ENCODE results near the gene SPRYD7.
"Not testable (repeated sequence)": the region's sequence is repeated elsewhere in the genome, so short reads cannot be mapped to it uniquely, and the experiment has no call there.

The SPRYD7 gene, protein sequence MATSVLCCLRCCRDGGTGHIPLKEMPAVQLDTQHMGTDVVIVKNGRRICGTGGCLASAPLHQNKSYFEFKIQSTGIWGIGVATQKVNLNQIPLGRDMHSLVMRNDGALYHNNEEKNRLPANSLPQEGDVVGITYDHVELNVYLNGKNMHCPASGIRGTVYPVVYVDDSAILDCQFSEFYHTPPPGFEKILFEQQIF

DNA sequence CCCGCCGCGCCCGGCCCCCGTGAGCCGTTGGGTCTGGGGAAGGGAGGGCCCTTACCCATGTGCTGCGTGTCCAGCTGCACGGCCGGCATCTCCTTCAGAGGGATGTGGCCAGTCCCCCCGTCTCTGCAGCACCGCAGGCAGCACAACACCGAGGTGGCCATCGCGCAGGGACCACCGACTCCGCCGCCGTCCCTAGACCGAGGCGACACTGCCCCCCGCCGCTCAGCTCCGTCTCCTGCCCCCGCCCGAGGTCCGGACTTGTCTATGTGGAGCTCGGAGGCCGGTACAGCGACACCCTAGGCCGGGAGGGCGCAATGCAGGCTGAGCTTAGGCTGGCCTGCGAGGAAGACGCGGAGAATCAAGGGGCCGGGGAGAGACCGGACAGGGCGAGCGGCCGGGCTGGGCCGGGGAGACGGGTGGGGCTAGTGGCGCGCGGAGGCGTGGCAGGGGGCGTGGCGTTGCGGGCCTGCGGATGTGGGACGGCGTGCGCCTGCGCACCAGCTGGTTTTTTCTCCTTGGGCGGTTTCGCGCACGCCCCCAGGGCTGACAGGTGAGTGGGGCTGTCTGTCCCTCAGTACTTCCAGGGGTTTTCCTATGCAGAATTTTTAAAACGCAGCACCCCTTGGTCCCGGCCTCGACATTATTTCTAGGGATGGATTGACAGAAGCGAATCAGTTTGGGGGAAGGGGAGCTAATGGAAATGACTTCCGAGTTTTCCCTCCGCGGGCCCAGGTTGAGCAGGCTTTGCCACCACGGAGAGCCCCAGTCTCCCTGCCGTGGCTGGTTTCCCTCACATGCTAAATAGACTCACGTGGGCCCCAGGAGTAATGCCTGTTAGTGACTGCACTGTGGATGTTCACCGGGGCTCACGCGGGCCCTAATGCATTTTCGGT is at the start of gene SPRYD7:
Gene SPRYD7 (minus strand): TSS at position 266 of the 893 bp plus-strand sequence. CDS start 105 bp downstream, at position 161.
- DNase-seq = peak; percentile 96 to 98

DNA sequence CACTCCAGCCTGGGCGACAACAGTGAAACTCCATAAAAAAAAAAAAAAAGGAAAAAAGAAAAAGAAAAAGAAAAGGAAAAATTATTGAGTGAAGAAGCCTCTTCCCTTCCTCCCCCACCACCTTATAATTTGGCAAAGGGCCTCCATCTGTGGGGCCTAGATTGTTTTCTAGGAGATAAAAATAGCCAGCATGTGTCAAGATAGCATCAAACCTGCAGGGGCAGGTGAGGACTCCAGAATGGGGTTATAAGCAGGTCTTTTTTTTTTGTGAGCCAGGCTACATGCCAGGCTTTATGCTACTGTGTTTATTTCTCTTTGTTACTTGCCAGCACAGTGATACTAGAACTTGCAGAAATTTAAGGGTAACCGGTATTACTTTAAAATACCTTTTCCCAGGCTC is 49.0 kb upstream of the SPRYD7 start:
- no peak for DNase-seq

DNA sequence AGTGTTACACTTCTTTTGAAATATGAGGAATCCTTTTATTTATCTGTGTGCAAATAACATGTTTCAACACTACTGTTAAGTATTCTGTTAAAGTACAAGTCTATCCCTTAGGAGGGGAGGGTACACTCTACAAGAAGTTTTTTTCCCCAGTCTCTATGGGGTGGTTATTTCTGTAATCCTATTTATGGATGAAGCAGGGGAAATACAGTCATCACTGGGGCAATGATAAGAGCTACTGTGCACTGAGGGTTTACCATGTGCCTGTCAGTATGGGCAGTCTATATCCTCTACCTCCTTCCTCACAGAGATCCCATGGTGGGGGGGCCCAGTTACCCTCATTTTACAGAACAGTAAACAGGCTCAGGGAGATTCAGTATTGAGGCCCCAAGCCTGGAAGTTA is 44.1 kb upstream of the SPRYD7 start:
- no peak for DNase-seq

DNA sequence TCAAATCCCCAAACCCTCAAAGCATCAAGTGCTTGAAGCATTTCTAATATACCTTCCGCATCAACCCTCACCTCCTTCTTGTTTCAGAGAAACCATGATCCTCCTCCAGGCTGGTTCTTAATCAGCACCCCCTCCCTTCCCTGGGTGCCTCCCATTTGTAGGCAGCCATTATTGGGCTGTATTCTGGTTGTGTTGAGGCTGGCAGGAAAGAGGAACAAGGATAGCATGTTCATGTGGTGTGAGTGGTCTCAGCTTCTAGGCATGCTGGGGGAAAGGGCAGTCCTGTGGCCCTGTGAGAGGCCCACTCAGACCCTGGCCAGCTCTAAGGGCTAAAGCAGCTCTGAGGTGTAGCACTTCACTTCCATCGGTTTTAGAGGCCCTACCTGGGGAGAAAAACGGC is 41.9 kb upstream of the SPRYD7 start:
- no peak for DNase-seq

DNA sequence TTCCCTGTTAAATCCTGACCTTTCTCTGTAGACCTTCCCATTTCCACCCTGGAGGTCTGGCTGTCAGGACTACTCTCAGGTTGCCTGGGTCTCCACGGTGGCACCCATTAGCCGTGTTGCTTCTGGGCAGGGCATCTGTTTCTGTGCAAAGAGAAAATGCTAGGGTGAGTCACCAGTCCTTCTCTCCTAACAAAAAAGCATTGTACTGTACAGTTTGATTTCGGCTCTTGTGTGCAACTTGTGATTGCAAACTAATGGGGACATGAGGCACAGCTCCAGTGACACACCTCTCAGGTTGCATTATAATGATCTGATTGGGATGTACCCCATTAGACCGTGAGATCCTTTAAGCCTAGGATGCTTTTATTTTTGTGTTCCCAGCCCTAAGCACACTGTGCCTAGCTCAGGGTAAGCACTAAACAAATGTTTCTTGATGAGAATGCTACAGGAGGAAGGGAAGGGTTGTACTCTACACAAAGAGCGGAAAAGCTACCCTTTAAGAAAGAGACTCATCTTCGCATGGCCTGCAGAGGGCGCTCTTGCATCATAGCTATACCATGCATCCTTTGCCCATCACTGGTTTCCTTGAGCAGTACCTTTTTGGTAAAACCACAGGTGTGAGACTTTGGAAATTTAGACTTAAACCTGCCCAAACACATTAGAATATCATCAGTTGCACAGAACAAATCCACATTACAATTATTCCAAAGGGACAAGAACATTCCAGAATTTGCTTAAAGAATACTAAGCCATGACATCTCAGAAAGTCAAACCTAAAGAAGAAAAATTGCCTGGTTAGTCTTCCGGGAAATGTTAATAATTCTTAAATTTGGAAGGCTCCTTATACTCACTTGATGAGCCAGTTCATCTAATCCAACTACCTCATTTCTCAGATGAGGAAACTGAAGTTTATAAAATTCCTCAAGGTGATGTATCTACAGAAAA is 40.4 kb upstream of the SPRYD7 start:
- peak; percentile 75 to 77 for DNase-seq

DNA sequence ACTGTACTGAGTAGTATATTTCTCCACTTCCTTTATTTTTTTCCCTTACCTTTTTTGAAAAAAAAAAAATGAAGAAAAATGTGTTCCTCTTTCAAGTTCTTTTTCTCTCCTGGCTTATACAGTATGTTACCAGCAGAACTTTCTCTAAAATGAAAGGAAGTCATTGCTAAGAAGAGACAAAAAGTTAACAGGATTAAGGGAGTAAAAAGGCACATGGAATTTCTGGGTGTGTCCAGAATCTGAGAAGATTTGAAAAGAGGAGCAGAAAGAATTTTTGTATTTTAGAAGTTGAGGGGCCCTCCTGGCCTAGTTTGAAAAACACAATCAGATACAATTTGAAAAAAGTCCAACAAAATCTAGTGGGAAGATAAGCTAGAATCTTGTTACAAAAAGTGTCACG is 39.7 kb upstream of the SPRYD7 start:
- DNase-seq = no peak

DNA sequence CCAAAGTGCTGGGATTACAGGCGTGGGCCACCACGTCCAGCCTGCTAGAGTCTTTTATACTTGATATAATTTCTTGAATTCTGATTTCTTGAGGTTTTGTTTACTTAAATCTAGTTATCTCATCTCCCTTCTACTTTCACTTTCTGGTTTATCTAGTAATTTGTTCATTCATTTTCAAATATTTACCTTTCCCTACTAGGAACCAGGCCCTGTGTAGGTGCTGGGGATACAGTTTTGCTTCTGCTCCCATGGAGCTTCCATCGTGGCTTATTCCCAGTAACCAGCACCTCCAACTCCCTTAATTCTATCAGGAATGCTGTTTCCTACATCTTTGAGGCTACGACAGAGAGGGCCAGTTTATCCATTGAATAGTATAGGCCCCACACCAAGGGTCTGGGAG is 36.6 kb upstream of the SPRYD7 start:
- DNase-seq = no peak

DNA sequence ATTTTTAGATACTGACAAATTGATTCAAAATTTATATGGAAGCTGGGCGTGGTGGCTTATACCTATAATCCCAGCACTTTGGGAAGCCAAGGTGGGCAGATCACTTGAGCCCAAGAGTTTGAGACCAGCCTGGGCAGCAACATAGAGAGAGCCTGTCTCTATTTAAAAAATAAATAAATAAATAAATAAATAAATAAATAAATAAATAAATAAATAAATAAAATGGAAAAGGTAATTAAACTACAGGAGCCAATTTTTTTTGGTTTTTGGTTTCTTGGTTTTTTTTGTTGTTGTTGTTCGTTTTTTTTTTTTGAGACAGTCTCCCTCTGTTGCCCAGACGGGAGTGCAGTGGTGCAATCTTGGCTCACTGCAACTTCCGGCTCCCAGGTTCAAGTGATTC is 31.3 kb upstream of the SPRYD7 start:
- DNase-seq = no peak

DNA sequence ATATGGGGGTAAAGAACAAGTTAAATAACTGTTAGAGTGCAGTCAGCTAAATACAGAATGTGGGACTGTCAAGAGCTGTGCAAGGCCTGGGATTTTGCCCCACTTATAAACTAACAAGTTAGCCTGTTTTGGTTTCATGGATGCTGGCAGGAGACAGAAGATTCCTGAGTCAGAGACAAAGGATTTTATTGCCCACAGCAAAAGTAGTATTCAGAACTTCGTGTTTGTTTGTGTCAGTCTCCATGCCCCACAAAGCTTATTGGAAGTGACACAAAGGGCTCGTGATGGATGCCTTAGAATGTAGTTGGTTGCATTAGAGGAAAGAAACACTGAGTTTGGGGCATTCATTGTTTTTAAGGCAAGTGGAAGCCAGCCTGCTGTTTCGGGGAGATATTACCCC is 22.2 kb upstream of the SPRYD7 start:
- no peak for DNase-seq

DNA sequence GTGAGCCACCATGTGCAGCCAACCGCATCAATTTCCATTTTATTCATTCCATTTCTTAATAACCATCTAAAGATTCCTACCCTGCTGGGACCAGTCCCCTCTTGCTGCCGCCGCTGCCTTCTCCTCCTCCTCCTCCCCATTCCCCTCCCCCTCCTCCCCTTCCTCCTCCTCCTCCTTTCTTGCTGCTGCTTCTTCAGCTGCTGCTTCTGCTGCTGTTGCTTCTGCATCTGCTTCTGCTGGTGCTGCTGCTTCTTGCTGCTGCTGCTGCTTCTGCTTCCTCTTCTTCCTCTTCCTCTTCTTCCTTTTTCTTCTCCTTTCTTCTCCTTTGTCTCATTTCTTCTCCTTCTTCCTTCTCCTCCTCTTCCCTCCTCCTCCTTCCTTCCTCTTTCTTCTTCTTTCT is 20.0 kb upstream of the SPRYD7 start:
- no peak for DNase-seq

DNA sequence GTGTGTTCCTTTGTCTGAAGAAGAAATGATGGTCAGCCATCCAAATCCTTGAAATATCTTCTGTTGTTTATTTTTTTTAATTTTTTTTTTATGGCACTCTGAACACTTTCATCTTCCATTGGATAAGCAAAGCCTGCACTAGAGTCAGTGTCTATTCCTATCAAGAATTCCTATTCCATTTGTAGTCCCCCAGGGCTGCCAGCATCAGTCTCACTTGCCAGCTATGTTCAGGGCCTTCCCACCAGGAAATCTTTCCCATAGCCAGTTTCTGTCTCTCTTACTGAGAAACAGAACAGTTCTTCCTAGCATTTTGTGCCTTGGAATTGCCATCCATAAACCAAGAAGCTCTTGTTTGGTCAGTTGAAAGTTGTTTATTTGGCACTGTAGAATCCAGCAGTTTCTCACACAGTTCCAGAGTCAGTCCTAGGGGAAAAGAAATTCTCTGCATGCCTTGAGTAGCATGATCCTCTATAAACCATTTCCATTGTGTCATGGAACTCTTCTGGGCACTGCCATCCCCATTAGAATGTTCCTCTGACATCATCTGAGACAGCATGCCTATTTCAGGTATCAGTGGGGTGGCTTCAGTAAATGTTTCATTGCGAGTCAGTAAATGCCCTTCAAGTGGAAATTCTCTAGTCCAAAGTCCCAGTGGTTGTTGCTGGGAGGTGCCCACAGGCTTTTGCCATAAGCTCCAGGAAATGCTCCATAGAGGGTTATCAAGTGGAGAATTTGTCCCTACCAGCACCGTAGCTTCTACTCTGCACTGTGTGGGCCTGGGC is 18.7 kb upstream of the SPRYD7 start:
- no peak for DNase-seq

DNA sequence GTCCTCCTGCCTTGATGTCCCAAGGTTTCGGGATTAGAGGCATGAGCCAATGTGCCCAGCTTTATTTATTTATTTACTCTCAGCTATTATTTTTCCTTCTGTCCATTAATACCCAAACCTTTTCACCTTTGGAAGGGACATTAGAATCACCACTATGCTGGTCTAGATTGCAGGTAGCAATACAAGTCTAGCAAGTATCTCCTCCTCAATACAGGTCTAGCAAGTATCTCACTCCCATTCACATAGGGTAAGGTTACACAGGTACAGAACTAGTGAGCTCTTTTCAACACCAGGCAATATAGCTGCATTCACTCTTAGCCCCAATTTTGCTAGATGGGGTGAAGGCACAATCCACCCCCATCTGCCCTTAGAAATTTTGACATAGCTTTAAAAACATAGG is 17.4 kb upstream of the SPRYD7 start:
- no peak for DNase-seq

DNA sequence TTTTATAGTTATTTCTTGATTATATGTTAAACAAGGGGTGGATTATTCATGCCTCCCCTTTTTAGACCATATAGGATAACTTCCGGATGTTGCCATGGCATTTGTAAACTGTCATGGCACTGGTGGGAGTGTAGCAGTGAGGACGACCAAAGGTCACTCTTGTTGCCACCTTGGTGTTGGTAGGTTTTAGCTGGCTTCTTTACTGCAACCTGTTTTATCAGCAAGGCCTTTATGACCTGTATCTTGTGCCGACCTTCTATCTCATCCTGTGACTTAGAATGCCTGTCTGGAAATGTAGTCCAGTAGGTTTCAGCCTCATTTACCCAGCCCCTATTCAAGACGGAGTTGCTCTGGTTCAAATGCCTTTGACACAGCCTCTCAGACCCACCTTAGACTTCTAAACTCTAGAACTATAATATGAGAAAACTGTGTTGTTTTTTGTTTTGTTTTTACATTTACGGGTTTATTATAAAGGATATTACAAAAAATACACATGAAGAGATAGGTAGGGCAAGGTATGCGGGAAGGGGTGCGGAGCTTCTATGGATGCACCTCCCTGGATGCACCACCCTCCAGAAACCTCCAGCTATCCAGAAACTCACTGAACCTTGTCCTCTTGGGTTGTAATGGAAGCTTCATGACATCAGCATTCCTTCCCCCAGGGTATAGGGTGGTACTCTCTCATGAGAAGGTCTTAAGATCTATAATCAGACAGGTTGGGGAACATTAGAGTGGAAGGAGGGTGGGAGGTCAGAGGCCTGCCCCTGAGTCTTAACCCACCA is 15.8 kb upstream of the SPRYD7 start:
- no peak for DNase-seq

DNA sequence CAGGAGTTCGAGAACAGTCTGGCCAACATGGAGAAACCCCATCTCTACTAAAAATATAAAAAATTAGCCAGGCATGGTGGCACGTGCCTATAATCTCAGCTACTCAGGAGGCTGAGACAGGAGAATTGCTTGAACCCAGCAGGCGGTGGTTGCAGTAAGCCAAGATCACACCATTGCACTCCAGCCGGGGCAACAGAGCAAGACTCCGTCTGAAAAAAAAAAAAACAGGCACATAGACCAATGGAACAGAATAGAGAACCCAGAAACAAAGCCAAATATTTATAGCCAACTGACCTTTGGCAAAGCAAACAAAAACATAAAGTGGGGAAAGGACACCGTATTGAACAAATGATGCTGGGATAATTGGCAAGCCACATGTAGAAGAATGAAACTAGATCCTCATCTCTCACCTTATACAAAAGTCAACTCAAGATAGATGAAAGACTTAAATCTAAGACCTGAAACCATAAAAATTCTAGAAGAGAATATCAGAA is 12.7 kb upstream of the SPRYD7 start:
- not testable (repeated sequence) for DNase-seq

DNA sequence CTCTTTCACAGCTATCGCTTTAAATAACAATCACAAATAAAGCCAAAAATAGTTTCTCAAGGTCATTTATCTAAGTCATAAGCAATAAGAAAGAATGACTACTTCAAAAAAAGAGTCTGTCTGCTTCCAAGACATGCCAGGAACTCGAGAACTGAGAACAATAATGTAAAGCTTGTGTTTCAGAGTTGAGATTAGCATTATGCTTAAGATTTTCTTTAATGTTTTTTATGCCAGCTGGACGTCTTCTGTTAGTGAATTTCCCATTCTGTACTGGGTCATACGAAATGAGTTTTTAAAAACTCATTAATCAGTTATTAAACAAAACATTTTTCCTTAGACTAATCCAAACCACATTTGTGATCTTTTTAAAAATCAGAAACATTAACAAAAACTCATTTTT is 3.2 kb upstream of the SPRYD7 start:
- no peak for DNase-seq

DNA sequence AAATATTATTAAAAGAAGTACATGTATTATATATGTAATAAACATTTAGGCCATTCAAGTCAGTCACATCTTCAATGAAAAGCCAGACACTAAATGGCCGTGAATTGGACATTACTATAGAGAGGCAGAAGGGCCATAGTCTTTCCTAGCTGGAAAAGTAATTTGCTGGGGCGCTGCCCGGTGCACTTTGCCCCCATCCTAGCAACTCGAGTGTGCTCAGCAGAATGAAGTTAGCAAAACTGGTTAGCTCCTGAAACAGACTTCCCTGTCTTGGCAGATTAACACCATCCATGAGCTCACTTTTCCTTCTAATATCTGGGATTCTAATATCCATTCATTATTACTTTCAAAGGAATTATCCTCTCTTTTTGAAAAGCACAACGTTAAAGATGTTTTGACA is 2.8 kb upstream of the SPRYD7 start:
- DNase-seq = no peak

DNA sequence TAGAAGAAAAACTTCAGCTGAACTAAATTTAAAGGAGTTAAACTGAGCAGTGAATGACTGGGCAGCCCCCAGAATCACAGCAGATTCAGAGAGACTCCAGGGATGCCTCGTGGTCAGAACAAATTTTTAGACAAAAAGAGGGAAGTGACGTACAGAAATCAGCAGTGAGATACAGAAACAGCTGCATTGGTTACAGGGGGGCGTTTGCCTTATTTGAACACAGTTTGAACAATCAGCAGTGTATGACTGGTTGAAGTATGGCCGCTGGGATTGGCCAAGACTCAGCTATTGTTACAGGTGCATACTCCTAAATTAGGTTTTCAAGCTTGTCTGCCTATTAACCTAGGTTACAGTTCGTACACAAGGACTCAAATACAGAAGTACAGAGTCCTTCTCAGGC is 2.2 kb upstream of the SPRYD7 start:
- DNase-seq = no peak

DNA sequence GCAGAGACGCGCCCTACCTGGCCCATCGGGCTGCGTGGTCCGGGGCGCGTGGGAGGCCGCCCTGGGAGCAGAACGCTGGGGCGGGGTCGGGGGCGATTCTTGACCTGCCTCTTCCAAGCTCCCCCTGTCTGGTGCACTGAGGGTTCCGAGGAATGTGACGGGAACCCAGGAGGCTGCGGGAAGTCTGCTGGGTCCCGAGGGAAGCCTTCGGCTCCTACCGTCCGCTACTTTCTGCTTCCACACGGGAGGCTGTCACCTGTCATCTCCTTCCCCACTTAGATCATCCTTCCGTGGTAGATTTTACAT is 781 bp upstream of the SPRYD7 start:
- peak in 1 of 2 experiments; percentile 19 for DNase-seq

DNA sequence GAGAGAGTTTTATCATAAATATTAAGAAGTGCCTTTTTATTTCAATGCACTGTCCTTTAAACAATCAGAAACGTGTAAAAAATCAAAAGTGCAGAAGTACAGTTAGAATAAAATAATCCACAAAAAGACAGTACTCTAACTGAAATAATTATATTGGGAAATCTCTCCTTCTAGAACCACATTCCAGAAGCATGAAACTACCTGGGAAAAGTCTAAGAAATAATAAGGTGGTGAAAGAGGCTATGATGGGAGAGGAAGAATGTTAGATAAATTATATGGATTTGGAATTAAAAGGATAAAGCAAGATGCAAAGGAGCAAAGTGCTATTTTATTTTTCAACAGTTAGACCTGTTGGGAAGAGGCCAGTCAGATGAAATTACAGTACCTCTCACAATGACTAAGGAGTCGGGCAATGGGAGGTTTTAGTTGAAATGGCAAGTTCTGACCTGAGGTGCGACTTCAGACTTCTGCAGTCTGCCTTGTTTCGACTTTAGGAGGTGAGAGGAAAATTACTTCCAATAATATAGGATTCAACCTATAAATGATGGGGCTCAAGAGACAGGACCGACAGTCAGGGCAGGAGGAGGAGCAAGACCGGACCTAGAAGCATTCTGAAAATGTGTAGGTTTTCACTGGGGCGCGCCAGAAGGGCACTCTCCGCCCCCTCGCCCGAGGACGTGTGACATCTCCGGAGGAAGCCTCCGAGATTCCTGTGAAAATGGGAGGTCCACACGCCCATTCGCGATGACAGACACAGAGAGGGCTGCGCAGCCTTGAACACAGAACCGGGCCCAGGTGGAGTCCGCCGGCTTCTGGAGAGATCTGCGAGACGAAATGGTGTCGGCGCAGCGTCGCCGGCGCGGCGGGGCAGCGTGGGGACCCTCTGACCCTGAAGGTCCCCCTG is 717 bp downstream of the SPRYD7 start:
- DNase-seq = peak; percentile 59

DNA sequence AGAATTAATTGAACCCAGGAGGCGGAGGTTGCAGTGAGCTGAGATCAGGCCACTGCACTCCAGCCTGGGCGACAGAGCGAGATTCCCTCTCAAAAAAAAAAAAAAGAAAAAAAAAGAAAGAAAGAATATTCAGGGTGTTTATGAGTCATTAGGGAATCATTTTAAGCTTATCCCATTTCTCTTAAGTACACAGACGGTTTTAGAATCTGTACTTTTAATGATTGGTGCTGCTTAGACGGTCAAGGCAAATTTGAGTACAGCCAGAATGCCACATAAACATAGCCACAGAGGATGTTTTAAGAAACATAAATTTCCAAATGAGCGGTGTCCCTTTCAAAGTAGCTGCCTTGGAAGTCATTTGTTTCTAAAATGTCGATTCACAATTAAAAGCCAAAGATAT is 2.6 kb downstream of the SPRYD7 start:
- DNase-seq = no peak

DNA sequence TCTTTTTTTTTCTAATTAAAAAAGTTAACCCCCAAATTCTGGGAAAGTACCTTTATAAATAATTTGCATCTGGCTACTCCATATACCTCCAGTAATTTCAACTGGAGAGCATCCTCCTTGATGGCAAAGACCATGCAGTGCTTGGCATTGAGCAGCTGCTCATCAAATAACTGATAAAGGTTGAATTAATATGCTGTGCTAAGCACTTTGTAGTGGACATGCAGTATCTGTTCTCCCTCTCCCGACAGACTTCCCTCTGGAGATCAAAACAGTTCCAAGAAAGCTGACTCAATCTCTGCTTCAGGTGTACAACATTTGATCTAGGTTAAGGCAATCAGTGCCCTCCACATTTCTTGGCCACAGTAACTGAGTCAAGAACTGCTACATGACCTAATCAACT is 3.3 kb downstream of the SPRYD7 start:
- DNase-seq = no peak

Measured in activated T-cell treated with anti-CD3 and anti-CD28 coated beads, Interleukin-2, amount 50 U/mL, for 48 hours (primary cell).